ENCODE measurements around the gene RIC8B.
A peak's percentile ranks its signal among the peaks of the same experiment; 100 is the strongest.

Gene RIC8B

DNA sequence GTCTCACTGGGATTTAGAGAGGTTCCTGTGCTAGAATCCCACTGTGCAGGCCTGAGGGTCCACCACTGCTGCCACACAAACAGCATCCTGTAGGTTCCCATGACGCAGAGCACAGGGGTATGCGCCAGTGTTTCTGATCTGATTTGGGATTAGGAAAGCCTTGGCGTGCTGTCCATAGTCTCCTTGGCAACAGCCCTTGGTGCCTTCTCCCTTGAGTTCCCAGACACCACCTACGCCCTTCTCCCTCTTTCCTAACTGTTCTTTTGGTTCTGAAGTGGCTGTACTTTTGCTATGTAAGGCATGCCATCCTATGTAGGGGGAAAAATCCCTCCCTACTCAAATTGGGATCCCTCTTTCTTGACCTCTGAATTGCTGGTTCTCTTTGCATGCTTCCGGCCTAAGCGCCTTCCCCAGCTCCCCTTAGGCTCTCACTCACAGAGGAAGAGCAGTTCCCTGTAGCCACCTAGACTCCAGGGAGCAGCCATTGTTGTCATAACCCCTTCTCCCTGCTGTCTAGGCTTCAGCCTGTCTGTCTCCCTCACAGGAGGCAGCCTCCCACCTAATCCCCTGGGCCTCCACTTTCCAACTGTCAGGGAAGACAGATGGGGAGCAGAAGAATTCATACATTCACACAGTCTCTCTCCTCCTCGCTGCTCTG, 14.8 kb upstream of the RIC8B start:
- Histone ChIP-seq H2BK5ac (ENCODE audit: low read length) (no peak overlapping the region), H2AK5ac (ENCODE audit: low read depth, low read length) (peak overlapping the region; percentile 16), H2BK12ac (ENCODE audit: low read length) (peak overlapping the region; percentile 59), H3K4me1 (ENCODE audit: control insufficient read depth in 2 of 2, insufficient read depth in 1 of 2, low read depth in 1 of 2, low read length in 2 of 2) (peaks cover 24 to 28% of the 10 kb centered on the region in 2 donors), H3K4me2 (ENCODE audit: insufficient read depth, low read length, poor library complexity, severe bottlenecking) (no peak overlapping the region), H3K4ac (ENCODE audit: low read length) (no peak overlapping the region), H3K27me3 (ENCODE audit: control insufficient read depth in 3 of 3, insufficient read depth in 3 of 3, low read depth in 1 of 3, low read length in 3 of 3) (no peaks in the 10 kb centered on the region), H2BK15ac (ENCODE audit: low read length) (peak overlapping the region; percentile 18), H4K91ac (ENCODE audit: low read depth, low read length, poor library complexity) (no peak overlapping the region), H3K27ac (replicated peaks; ENCODE audit: low read length) (peak overlapping the region; percentile 74), H3K18ac (ENCODE audit: low read length) (peak overlapping the region; percentile 82), H3K14ac (ENCODE audit: low read length) (no peak overlapping the region), H4K8ac (ENCODE audit: low read depth, low read length) (peak overlapping the region; percentile 29), H3K36me3 (replicated peaks in 1 of 2; ENCODE audit: control insufficient read depth in 2 of 2, insufficient read depth in 2 of 2, low read length in 2 of 2) (peaks cover 0 to 92% of the 10 kb centered on the region in 2 donors), H3K79me1 (ENCODE audit: low read depth, low read length) (no peaks in the 10 kb centered on the region), H3K4me3 (ENCODE audit: low read length in 2 of 2) (peak overlapping the region in 1 of 2 donors; percentile 15), H2BK120ac (ENCODE audit: low read depth, low read length) (peak overlapping the region; percentile 14), H3K9ac (ENCODE audit: low read depth, low read length, poor library complexity) (no peak overlapping the region), H3K9me3 (replicated peaks in 1 of 2; ENCODE audit: control insufficient read depth in 2 of 2, insufficient read depth in 1 of 2, low read depth in 1 of 2, low read length in 2 of 2) (peaks cover 0 to 2% of the 10 kb centered on the region in 2 donors), H3K23ac (ENCODE audit: low read depth, low read length, poor library complexity) (peak overlapping the region; percentile 70), H2AFZ (ENCODE audit: low read length) (peak overlapping the region; percentile 19)
- no peak for DNase-seq (ENCODE audit: low spot score)
- no CpG with 5 or more reads among the region's 7 CpGs for WGBS, 2 donors (ENCODE audit: extremely low coverage in 2 of 2, insufficient read length in 2 of 2, insufficient replicate concordance in 1 of 2)

GRCh38 chr12:106760184-106760531, 14.3 kb upstream of the RIC8B start:
- H3K79me1 ChIP-seq (ENCODE audit: low read depth, low read length): no peaks in the 10 kb centered on the region
- H3K4me2 ChIP-seq (ENCODE audit: insufficient read depth, low read length, poor library complexity, severe bottlenecking): no peak overlapping the region
- H3K4me1 ChIP-seq (ENCODE audit: control insufficient read depth in 2 of 2, insufficient read depth in 1 of 2, low read depth in 1 of 2, low read length in 2 of 2): peaks cover 24 to 28% of the 10 kb centered on the region in 2 donors
- no peak overlapping the region for H2BK120ac ChIP-seq (ENCODE audit: low read depth, low read length)
- no peak overlapping the region for H3K4ac ChIP-seq (ENCODE audit: low read length)
- WGBS, 2 donors (ENCODE audit: extremely low coverage in 2 of 2, insufficient read length in 2 of 2, insufficient replicate concordance in 1 of 2): no CpG with 5 or more reads among the region's 2 CpGs
- H3K23ac ChIP-seq (ENCODE audit: low read depth, low read length, poor library complexity): no peak overlapping the region
- no peak overlapping the region for H3K14ac ChIP-seq (ENCODE audit: low read length)
- peak overlapping the region; percentile 16 for H2AK5ac ChIP-seq (ENCODE audit: low read depth, low read length)
- no peak overlapping the region for H2BK5ac ChIP-seq (ENCODE audit: low read length)
- no peak overlapping the region for H4K8ac ChIP-seq (ENCODE audit: low read depth, low read length)
- peak overlapping the region; percentile 82 for H3K18ac ChIP-seq (ENCODE audit: low read length)
- no peak overlapping the region for H4K91ac ChIP-seq (ENCODE audit: low read depth, low read length, poor library complexity)
- no peak overlapping the region for H3K4me3 ChIP-seq (ENCODE audit: low read length in 2 of 2)
- H2AFZ ChIP-seq (ENCODE audit: low read length): peak overlapping the region; percentile 19
- H2BK15ac ChIP-seq (ENCODE audit: low read length): peak overlapping the region; percentile 18
- peaks cover 0 to 2% of the 10 kb centered on the region in 2 donors for H3K9me3 ChIP-seq (replicated peaks in 1 of 2; ENCODE audit: control insufficient read depth in 2 of 2, insufficient read depth in 1 of 2, low read depth in 1 of 2, low read length in 2 of 2)
- H2BK12ac ChIP-seq (ENCODE audit: low read length): no peak overlapping the region
- no peak for DNase-seq (ENCODE audit: low spot score)
- no peaks in the 10 kb centered on the region for H3K27me3 ChIP-seq (ENCODE audit: control insufficient read depth in 3 of 3, insufficient read depth in 3 of 3, low read depth in 1 of 3, low read length in 3 of 3)
- no peak overlapping the region for H3K9ac ChIP-seq (ENCODE audit: low read depth, low read length, poor library complexity)
- peaks cover 0 to 87% of the 10 kb centered on the region in 2 donors for H3K36me3 ChIP-seq (replicated peaks in 1 of 2; ENCODE audit: control insufficient read depth in 2 of 2, insufficient read depth in 2 of 2, low read length in 2 of 2)
- peak overlapping the region; percentile 74 for H3K27ac ChIP-seq (replicated peaks; ENCODE audit: low read length)

GRCh38 chr12:106764220-106764619, 10.3 kb upstream of the RIC8B start:
- H3K27me3 ChIP-seq (ENCODE audit: control insufficient read depth in 3 of 3, insufficient read depth in 3 of 3, low read depth in 1 of 3, low read length in 3 of 3): no peaks in the 10 kb centered on the region
- no peak overlapping the region for H2AK5ac ChIP-seq (ENCODE audit: low read depth, low read length)
- H3K36me3 ChIP-seq (replicated peaks in 1 of 2; ENCODE audit: control insufficient read depth in 2 of 2, insufficient read depth in 2 of 2, low read length in 2 of 2): peaks cover 0 to 46% of the 10 kb centered on the region in 2 donors
- H2BK5ac ChIP-seq (ENCODE audit: low read length): no peak overlapping the region
- H3K23ac ChIP-seq (ENCODE audit: low read depth, low read length, poor library complexity): no peak overlapping the region
- H3K14ac ChIP-seq (ENCODE audit: low read length): no peak overlapping the region
- H3K9ac ChIP-seq (ENCODE audit: low read depth, low read length, poor library complexity): no peak overlapping the region
- no peak overlapping the region for H3K4ac ChIP-seq (ENCODE audit: low read length)
- H3K9me3 ChIP-seq (replicated peaks in 1 of 2; ENCODE audit: control insufficient read depth in 2 of 2, insufficient read depth in 1 of 2, low read depth in 1 of 2, low read length in 2 of 2): peaks cover 0 to 2% of the 10 kb centered on the region in 2 donors
- no peak overlapping the region for H2BK15ac ChIP-seq (ENCODE audit: low read length)
- no peak for DNase-seq (ENCODE audit: low spot score)
- no peak overlapping the region for H3K4me3 ChIP-seq (ENCODE audit: low read length in 2 of 2)
- peaks cover 2% of the 10 kb centered on the region for H3K79me1 ChIP-seq (ENCODE audit: low read depth, low read length)
- H4K91ac ChIP-seq (ENCODE audit: low read depth, low read length, poor library complexity): no peak overlapping the region
- H3K4me2 ChIP-seq (ENCODE audit: insufficient read depth, low read length, poor library complexity, severe bottlenecking): no peak overlapping the region
- H3K18ac ChIP-seq (ENCODE audit: low read length): no peak overlapping the region
- H2BK120ac ChIP-seq (ENCODE audit: low read depth, low read length): no peak overlapping the region
- peaks cover 42% of the 10 kb centered on the region in 2 donors for H3K4me1 ChIP-seq (ENCODE audit: control insufficient read depth in 2 of 2, insufficient read depth in 1 of 2, low read depth in 1 of 2, low read length in 2 of 2)
- no peak overlapping the region for H2BK12ac ChIP-seq (ENCODE audit: low read length)
- no peak overlapping the region for H2AFZ ChIP-seq (ENCODE audit: low read length)
- H3K27ac ChIP-seq (replicated peaks; ENCODE audit: low read length): no peak overlapping the region
- no peak overlapping the region for H4K8ac ChIP-seq (ENCODE audit: low read depth, low read length)

- Histone ChIP-seq H3K23ac (ENCODE audit: low read depth, low read length, poor library complexity) (no peak overlapping the region), H3K36me3 (replicated peaks in 1 of 2; ENCODE audit: control insufficient read depth in 2 of 2, insufficient read depth in 2 of 2, low read length in 2 of 2) (peaks cover 0 to 42% of the 10 kb centered on the region in 2 donors), H4K91ac (ENCODE audit: low read depth, low read length, poor library complexity) (no peak overlapping the region), H3K27ac (replicated peaks; ENCODE audit: low read length) (no peak overlapping the region), H3K4me1 (ENCODE audit: control insufficient read depth in 2 of 2, insufficient read depth in 1 of 2, low read depth in 1 of 2, low read length in 2 of 2) (peaks cover 37 to 42% of the 10 kb centered on the region in 2 donors), H4K8ac (ENCODE audit: low read depth, low read length) (no peak overlapping the region), H3K4me3 (ENCODE audit: low read length in 2 of 2) (no peak overlapping the region), H3K14ac (ENCODE audit: low read length) (no peak overlapping the region), H3K27me3 (ENCODE audit: control insufficient read depth in 3 of 3, insufficient read depth in 3 of 3, low read depth in 1 of 3, low read length in 3 of 3) (no peaks in the 10 kb centered on the region), H3K18ac (ENCODE audit: low read length) (no peak overlapping the region), H2BK120ac (ENCODE audit: low read depth, low read length) (no peak overlapping the region), H2AK5ac (ENCODE audit: low read depth, low read length) (no peak overlapping the region), H3K4ac (ENCODE audit: low read length) (no peak overlapping the region), H2BK12ac (ENCODE audit: low read length) (no peak overlapping the region), H2BK5ac (ENCODE audit: low read length) (no peak overlapping the region), H3K79me1 (ENCODE audit: low read depth, low read length) (peaks cover 2% of the 10 kb centered on the region), H3K9me3 (replicated peaks in 1 of 2; ENCODE audit: control insufficient read depth in 2 of 2, insufficient read depth in 1 of 2, low read depth in 1 of 2, low read length in 2 of 2) (peaks cover 0 to 2% of the 10 kb centered on the region in 2 donors), H3K4me2 (ENCODE audit: insufficient read depth, low read length, poor library complexity, severe bottlenecking) (no peak overlapping the region), H2AFZ (ENCODE audit: low read length) (no peak overlapping the region), H2BK15ac (ENCODE audit: low read length) (no peak overlapping the region), H3K9ac (ENCODE audit: low read depth, low read length, poor library complexity) (no peak overlapping the region)
- no CpG with 5 or more reads among the region's 3 CpGs for WGBS, 2 donors (ENCODE audit: extremely low coverage in 2 of 2, insufficient read length in 2 of 2, insufficient replicate concordance in 1 of 2)
- no peak for DNase-seq (ENCODE audit: low spot score)
These were observed 9.7 kb upstream of the RIC8B start for GRCh38 chr12:106764738-106765137.
